Measurements from ENCODE around the gene GPRASP2.
A peak's percentile ranks its signal among the peaks of the same experiment; 100 is the strongest.

The GPRASP2 gene

GRCh38 chrX:102728646-102729045 is 16.4 kb downstream of the GPRASP2 start:
- FAIRE-seq = no peak
- TF ChIP-seq TAF1 (IDR thresholded peaks at IDR 0.05; ENCODE audit: low read depth, low read length) (no peak), PAX5 (IDR thresholded peaks at IDR 0.05; ENCODE audit: insufficient read depth, low read length, severe bottlenecking) (no peak), SPI1 (IDR thresholded peaks at IDR 0.05; ENCODE audit: low read depth, low read length) (no peak), POLR2AphosphoS5 (IDR thresholded peaks at IDR 0.05; ENCODE audit: low read depth, low read length) (no peak), POLR2A (IDR thresholded peaks at IDR 0.05; ENCODE audit: low read depth, low read length) (no peak), POU2F2 (IDR thresholded peaks at IDR 0.05; ENCODE audit: low read depth, low read length) (no peak)

GRCh38 chrX:102739657-102740056 is 27.4 kb downstream of the GPRASP2 start:
- FAIRE-seq (peak; percentile 58), DNase-seq (ENCODE audit: insufficient read length, low spot score) (no peak)
- no peak for TF ChIP-seq SPI1 (IDR thresholded peaks at IDR 0.05; ENCODE audit: low read depth, low read length)
- TF ChIP-seq TAF1 (IDR thresholded peaks at IDR 0.05; ENCODE audit: low read depth, low read length) = no peak

More at GRCh38 chrX:102728646-102729045, 16.4 kb downstream of the GPRASP2 start:
- no peak for DNase-seq (ENCODE audit: insufficient read length, low spot score)

GRCh38 chrX:102744307-102744706 is 32.1 kb downstream of the GPRASP2 start:
- TF ChIP-seq SPI1 (IDR thresholded peaks at IDR 0.05; ENCODE audit: low read depth, low read length) (no peak), POU2F2 (IDR thresholded peaks at IDR 0.05; ENCODE audit: low read depth, low read length) (no peak), PAX5 (IDR thresholded peaks at IDR 0.05; ENCODE audit: insufficient read depth, low read length, severe bottlenecking) (no peak), POLR2A (IDR thresholded peaks at IDR 0.05; ENCODE audit: low read depth, low read length) (no peak), TAF1 (IDR thresholded peaks at IDR 0.05; ENCODE audit: low read depth, low read length) (no peak), POLR2AphosphoS5 (IDR thresholded peaks at IDR 0.05; ENCODE audit: low read depth, low read length) (no peak)
- FAIRE-seq = no peak
- DNase-seq (ENCODE audit: insufficient read length, low spot score) = no peak

DNA sequence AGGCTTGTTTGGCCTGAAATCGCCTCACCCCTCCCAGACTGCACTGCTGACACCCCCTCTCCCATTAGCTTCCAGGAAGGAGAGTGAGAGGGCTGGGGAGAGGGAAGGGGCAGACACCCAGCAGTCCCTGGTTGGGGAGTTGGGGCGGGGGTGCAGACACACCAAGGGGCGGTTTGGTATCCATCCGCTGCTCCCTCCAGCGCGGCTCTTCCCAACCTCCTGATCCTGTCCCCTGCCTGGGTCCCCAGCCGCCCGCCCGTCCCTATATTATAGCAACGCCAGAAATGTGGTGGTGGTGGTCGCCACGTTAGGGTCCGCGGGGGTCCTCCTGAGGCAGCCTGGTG is 33.2 kb downstream of the GPRASP2 start:
- TF ChIP-seq POU2F2 (IDR thresholded peaks at IDR 0.05; ENCODE audit: low read depth, low read length) (no peak), POLR2AphosphoS5 (IDR thresholded peaks at IDR 0.05; ENCODE audit: low read depth, low read length) (no peak), TAF1 (IDR thresholded peaks at IDR 0.05; ENCODE audit: low read depth, low read length) (no peak), SPI1 (IDR thresholded peaks at IDR 0.05; ENCODE audit: low read depth, low read length) (no peak), PAX5 (IDR thresholded peaks at IDR 0.05; ENCODE audit: insufficient read depth, low read length, severe bottlenecking) (no peak), POLR2A (IDR thresholded peaks at IDR 0.05; ENCODE audit: low read depth, low read length) (no peak)
- no peak for DNase-seq (ENCODE audit: insufficient read length, low spot score)
- FAIRE-seq = no peak

GRCh38 chrX:102745857-102746584 is 33.8 kb downstream of the GPRASP2 start:
- TF ChIP-seq POLR2AphosphoS5 (IDR thresholded peaks at IDR 0.05; ENCODE audit: low read depth, low read length) = no peak
- TF ChIP-seq TAF1 (IDR thresholded peaks at IDR 0.05; ENCODE audit: low read depth, low read length) = no peak
- no peak for TF ChIP-seq POU2F2 (IDR thresholded peaks at IDR 0.05; ENCODE audit: low read depth, low read length)
- no peak for TF ChIP-seq PAX5 (IDR thresholded peaks at IDR 0.05; ENCODE audit: insufficient read depth, low read length, severe bottlenecking)
- TF ChIP-seq POLR2A (IDR thresholded peaks at IDR 0.05; ENCODE audit: low read depth, low read length) = no peak
- no peak for TF ChIP-seq SPI1 (IDR thresholded peaks at IDR 0.05; ENCODE audit: low read depth, low read length)
- DNase-seq (ENCODE audit: insufficient read length, low spot score) = no peak
- FAIRE-seq = peak; percentile 5

DNA sequence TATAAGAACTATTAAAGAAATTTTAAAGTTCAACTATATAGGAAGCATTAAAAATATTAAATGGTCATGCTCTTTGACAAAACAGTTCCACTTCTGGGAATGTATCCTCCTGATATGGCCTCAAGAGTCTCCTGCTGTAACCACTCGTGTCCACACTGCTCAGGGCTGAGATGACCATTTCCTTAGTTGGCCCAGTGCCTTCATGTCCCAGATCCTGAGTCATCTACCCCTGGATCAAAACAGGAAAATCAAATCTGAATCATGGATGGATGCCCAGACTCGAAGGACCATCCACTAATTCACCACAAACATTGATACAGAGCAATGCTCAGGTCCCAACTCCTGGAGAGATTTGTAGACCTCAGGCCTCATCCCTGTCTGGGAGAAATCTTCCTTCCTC is 53.0 kb downstream of the GPRASP2 start:
- TF ChIP-seq PAX5 (IDR thresholded peaks at IDR 0.05; ENCODE audit: insufficient read depth, low read length, severe bottlenecking) = no peak
- TF ChIP-seq POLR2A (IDR thresholded peaks at IDR 0.05; ENCODE audit: low read depth, low read length) = no peak
- no peak for TF ChIP-seq POLR2AphosphoS5 (IDR thresholded peaks at IDR 0.05; ENCODE audit: low read depth, low read length)
- no peak for TF ChIP-seq SPI1 (IDR thresholded peaks at IDR 0.05; ENCODE audit: low read depth, low read length)
- TF ChIP-seq TAF1 (IDR thresholded peaks at IDR 0.05; ENCODE audit: low read depth, low read length) = no peak
- no peak for TF ChIP-seq POU2F2 (IDR thresholded peaks at IDR 0.05; ENCODE audit: low read depth, low read length)
- FAIRE-seq (no peak), DNase-seq (ENCODE audit: insufficient read length, low spot score) (no peak)

GRCh38 chrX:102765809-102766208 is 53.6 kb downstream of the GPRASP2 start:
- TF ChIP-seq POLR2AphosphoS5 (IDR thresholded peaks at IDR 0.05; ENCODE audit: low read depth, low read length) = no peak
- TF ChIP-seq PAX5 (IDR thresholded peaks at IDR 0.05; ENCODE audit: insufficient read depth, low read length, severe bottlenecking) = no peak
- DNase-seq (ENCODE audit: insufficient read length, low spot score) = no peak
- no peak for FAIRE-seq

DNA sequence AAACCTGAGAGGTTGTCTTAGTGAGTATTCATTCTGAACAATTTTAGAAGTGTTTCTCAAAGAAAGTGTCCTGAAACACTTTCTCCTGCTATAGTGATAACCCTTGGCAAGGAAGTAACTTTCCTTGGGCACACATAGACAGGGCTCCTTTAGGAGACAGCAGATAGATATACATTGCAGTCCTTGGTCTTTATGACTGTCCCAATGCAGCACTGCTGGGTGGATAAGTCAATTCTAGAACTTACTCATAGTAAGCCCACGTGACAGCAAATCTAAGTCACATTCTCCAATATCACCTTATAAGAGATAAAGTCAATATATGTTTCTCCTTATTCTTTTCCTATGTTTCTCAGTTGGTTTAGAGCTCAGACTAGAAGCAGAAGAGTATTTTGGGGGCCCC is 55.0 kb downstream of the GPRASP2 start:
- TF ChIP-seq POLR2AphosphoS5 (IDR thresholded peaks at IDR 0.05; ENCODE audit: low read depth, low read length) (no peak), SPI1 (IDR thresholded peaks at IDR 0.05; ENCODE audit: low read depth, low read length) (no peak), PAX5 (IDR thresholded peaks at IDR 0.05; ENCODE audit: insufficient read depth, low read length, severe bottlenecking) (no peak), POLR2A (IDR thresholded peaks at IDR 0.05; ENCODE audit: low read depth, low read length) (no peak), TAF1 (IDR thresholded peaks at IDR 0.05; ENCODE audit: low read depth, low read length) (no peak), POU2F2 (IDR thresholded peaks at IDR 0.05; ENCODE audit: low read depth, low read length) (no peak)
- FAIRE-seq (no peak), DNase-seq (ENCODE audit: insufficient read length, low spot score) (no peak)
